Measurements from ENCODE around the gene PPP1R13L.
"Not testable (repeated sequence)": the region's sequence is repeated elsewhere in the genome, so short reads cannot be mapped to it uniquely, and the experiment has no call there.

The PPP1R13L gene

GRCh38 chr19:45404557-45405434 is at the start of gene PPP1R13L:
TSS of gene PPP1R13L (minus strand) at chr19:45405069. CDS start at chr19:45398318, 6,751 bp downstream.
- DNase-seq (ENCODE audit: low spot score), result no peak

GRCh38 chr19:45451850-45452387 is 47.0 kb upstream of the PPP1R13L start:
- no peak for DNase-seq (ENCODE audit: low spot score)

GRCh38 chr19:45451131-45451849 is 46.4 kb upstream of the PPP1R13L start:
- DNase-seq (ENCODE audit: low spot score), result no peak

GRCh38 chr19:45450012-45450333 is 45.1 kb upstream of the PPP1R13L start:
- DNase-seq (ENCODE audit: low spot score), result no peak

- no peak for DNase-seq (ENCODE audit: low spot score)
Observed at GRCh38 chr19:45448887-45449299, 44.0 kb upstream of the PPP1R13L start.

GRCh38 chr19:45448425-45448756 is 43.5 kb upstream of the PPP1R13L start:
- DNase-seq (ENCODE audit: low spot score), result no peak

- no peak for DNase-seq (ENCODE audit: low spot score)
Observed at GRCh38 chr19:45446944-45447343, 42.1 kb upstream of the PPP1R13L start.

- no peak for DNase-seq (ENCODE audit: low spot score)
Observed at GRCh38 chr19:45446295-45446694, 41.4 kb upstream of the PPP1R13L start.

GRCh38 chr19:45445139-45445538 is 40.3 kb upstream of the PPP1R13L start:
- no peak for DNase-seq (ENCODE audit: low spot score)

GRCh38 chr19:45444318-45445041 is 39.6 kb upstream of the PPP1R13L start:
- DNase-seq (ENCODE audit: low spot score), result peak; percentile 89

GRCh38 chr19:45443462-45444317 is 38.8 kb upstream of the PPP1R13L start:
- DNase-seq (ENCODE audit: low spot score), result peak; percentile 96

- DNase-seq (ENCODE audit: low spot score), result no peak
Observed at GRCh38 chr19:45442778-45443461, 38.1 kb upstream of the PPP1R13L start.

- DNase-seq (ENCODE audit: low spot score), result no peak
Observed at GRCh38 chr19:45442408-45442777, 37.5 kb upstream of the PPP1R13L start.

- peak; percentile 66 for DNase-seq (ENCODE audit: low spot score)
Observed at GRCh38 chr19:45440873-45441654, 36.2 kb upstream of the PPP1R13L start.

GRCh38 chr19:45440259-45440638 is 35.4 kb upstream of the PPP1R13L start:
- no peak for DNase-seq (ENCODE audit: low spot score)

GRCh38 chr19:45439569-45440258 is 34.8 kb upstream of the PPP1R13L start:
- peak; percentile 86 for DNase-seq (ENCODE audit: low spot score)

- no peak for DNase-seq (ENCODE audit: low spot score)
Observed at GRCh38 chr19:45439190-45439568, 34.3 kb upstream of the PPP1R13L start.

GRCh38 chr19:45437328-45437727 is 32.5 kb upstream of the PPP1R13L start:
- no peak for DNase-seq (ENCODE audit: low spot score)

- DNase-seq (ENCODE audit: low spot score), result not testable (repeated sequence)
Observed at GRCh38 chr19:45432543-45432942, 27.7 kb upstream of the PPP1R13L start.

- not testable (repeated sequence) for DNase-seq (ENCODE audit: low spot score)
Observed at GRCh38 chr19:45431008-45431407, 26.1 kb upstream of the PPP1R13L start.

Measured in hepatic stellate cell (primary cell).